Fibroblast of mammary gland (primary cell): ENCODE measurements around the gene ELF4.

Source experiments
- DNase-seq: peaks from one replicate; pipeline ENCODE4 v3.0.0-alpha.2; 2010; ENCODE audit warnings: low read depth
- H3K4me3 ChIP-seq: 2 replicates; pipeline ENCODE4 v1.5.1; 2011; ENCODE audit warnings: low read depth, mild to moderate bottlenecking, low read length, moderate library complexity; ENCODE audit not compliant: control insufficient read depth
- CTCF ChIP-seq: conservative IDR thresholded peaks from 2 replicates; pipeline ENCODE4 v1.5.1; 2011; ENCODE audit warnings: low read depth, low read length, inconsistent platforms; ENCODE audit not compliant: control insufficient read depth, insufficient read depth

Gene ELF4

DNA sequence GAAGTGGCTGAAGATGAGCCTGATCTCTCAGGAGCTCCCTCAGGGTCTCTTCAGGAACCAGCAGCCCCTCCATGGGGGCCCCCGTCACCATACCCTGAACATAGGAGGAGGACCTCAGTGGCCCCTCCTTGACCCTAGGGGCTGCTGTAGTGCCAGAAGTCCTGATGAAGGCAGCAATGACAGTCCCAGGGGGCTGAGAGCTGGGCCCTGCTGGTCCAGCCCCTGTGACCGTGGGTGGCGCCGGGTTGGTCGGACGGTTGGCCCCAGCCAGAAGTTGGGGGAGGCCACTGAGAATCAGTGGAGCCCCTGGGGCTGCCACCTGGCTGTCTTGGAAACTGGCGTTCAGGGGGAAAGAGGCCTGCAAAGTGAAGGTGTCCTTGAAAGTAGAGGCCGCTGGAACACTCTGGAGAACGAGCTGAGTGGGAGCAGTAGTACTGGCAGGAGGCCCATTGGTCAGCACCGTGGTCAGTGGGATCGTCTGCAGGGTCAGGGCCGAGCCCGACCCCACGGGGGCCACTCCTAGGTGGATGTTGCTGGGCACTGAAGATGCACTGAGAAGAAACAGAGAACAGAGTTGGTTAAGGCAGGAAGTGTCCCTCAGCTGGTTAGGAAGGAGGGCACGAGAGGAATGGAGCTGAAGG lies 43.2 kb downstream of the ELF4 start:
- no peak overlapping the region for H3K4me3 ChIP-seq
- no peak for DNase-seq
- no peak for TF ChIP-seq CTCF

DNA sequence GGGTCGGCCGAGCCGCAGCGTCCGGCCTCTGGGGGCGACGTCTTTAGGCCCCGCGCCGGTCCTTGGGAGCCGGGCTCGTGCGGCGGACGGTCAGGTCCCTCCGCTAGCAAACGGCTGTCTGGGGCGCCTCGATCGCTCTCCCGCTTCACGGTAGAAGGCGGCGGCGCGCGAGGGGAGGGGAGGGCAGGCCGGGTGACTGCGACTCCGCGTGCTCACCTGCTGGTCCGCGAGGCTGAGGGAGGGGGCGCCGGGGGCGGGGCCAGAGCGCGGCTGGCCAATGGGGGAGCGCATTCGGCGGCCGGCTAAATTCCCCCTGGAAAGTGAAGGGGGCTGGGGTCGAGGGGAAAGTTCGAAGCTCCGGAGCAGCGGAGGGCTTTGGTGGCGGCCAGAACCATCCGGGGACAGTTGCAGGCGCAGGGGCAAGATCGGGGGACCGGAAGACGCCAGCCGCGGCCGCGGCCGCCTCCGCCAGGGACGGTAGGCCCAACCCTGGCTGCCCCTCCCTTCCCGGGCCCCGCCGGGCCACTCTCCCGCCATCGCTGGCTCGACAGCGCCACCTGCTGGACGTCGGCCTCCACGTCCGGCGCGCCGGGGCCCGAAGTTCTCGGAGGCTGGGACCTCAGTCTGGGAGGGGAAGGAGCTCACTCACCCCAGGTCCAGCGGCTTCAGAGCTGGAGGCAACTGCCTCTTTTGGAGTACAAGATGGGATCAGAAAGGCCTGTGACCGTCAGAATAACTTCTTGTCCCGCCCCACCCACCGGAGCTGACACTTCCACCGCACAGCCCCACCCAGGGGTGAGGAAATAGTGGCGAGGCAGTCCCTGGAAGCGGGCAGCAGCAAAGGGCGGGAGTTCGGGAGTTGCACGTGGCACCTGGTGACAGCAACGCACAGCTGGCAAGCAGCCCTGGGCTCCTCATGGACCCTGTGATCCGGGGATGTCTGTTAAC lies 49.9 kb downstream of the ELF4 start:
- peak; percentile 45 for TF ChIP-seq CTCF
- peak overlapping the region; percentile 45 for H3K4me3 ChIP-seq
- DNase-seq: peak; percentile 48

DNA sequence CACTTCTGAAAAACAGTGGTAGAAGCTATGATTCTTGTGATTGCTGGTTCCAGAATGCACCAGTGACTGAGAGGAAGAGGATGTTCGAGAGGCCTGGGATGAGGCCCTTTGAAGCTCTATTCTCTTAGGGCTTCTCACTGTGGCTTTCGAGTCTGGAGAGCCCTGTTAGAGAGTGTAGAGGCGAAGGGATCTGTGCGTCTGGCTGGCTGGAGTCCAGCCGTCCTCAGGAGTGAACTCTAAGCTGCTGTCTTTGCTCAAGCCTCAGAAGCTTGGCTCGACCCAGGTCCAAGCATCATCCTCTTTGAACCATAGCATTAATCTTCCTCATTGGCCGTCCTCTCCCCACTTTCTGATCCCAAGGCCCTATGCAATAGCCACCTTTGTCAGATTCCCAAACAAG lies 51.6 kb downstream of the ELF4 start:
- TF ChIP-seq CTCF: no peak
- DNase-seq: no peak
- no peak overlapping the region for H3K4me3 ChIP-seq

- DNase-seq: no peak
- no peak overlapping the region for H3K4me3 ChIP-seq
- TF ChIP-seq CTCF: no peak
Measured at GRCh38 chrX:130057209-130057608, 53.1 kb downstream of the ELF4 start.

DNA sequence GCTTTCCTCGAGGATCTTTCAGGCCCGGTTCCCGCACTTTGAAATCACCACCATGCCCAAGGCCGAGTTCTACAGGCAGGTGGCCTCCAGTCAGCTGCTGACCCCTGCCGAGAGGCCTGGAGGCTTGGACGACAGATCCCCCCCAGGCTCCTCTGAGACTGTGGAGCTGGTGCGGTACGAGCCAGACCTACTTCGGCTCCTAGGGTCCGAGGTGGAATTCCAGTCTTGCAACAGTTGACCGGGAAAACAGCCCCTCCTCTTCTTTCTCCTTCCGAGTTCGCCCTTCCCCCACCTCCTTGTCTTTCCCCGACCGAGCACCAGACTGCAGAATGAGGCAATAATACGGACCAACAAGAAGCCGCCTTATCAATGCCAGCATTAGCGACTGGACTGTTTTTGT lies 54.4 kb downstream of the ELF4 start:
- H3K4me3 ChIP-seq: no peak overlapping the region
- TF ChIP-seq CTCF: no peak
- DNase-seq: no peak

- H3K4me3 ChIP-seq: no peak overlapping the region
- no peak for TF ChIP-seq CTCF
- peak; percentile 35 for DNase-seq
Measured at GRCh38 chrX:130055103-130055502, 55.2 kb downstream of the ELF4 start.
